ENCODE results near the gene GBE1.

GBE1 gene

GRCh38 chr3:81462921-81463320 lies 298.5 kb downstream of the GBE1 start:
- DNase-seq, result no peak

GRCh38 chr3:81459733-81460132 lies 301.7 kb downstream of the GBE1 start:
- DNase-seq, result no peak

- no peak for DNase-seq
These were observed 309.0 kb downstream of the GBE1 start for GRCh38 chr3:81452418-81452817.

- DNase-seq, result no peak
These were observed 309.8 kb downstream of the GBE1 start for GRCh38 chr3:81451611-81452010.

GRCh38 chr3:81451140-81451539 lies 310.3 kb downstream of the GBE1 start:
- DNase-seq, result no peak

- DNase-seq, result no peak
These were observed 314.6 kb downstream of the GBE1 start for GRCh38 chr3:81446806-81447205.

GRCh38 chr3:81445712-81446111 lies 315.7 kb downstream of the GBE1 start:
- no peak for DNase-seq

GRCh38 chr3:81444817-81445460 lies 316.5 kb downstream of the GBE1 start:
- no peak for DNase-seq

GRCh38 chr3:81443958-81444357 lies 317.5 kb downstream of the GBE1 start:
- no peak for DNase-seq

- no peak for DNase-seq
These were observed 318.0 kb downstream of the GBE1 start for GRCh38 chr3:81443457-81443782.

- no peak for DNase-seq
These were observed 318.5 kb downstream of the GBE1 start for GRCh38 chr3:81442758-81443456.

GRCh38 chr3:81440661-81441060 lies 320.8 kb downstream of the GBE1 start:
- no peak for DNase-seq

Data from CD4-positive, alpha-beta T cell treated with Interleukin-21 for 1 hour (primary cell).